ENCODE data around the gene CFAP221. TPM values are rescaled to one million over a fixed set of nuclear protein-coding genes. Genes with fewer than 3 reads are reported as not detected.

CFAP221 gene
- total RNA-seq, 1 experiment from 2014 or later: 0.20 TPM

DNA sequence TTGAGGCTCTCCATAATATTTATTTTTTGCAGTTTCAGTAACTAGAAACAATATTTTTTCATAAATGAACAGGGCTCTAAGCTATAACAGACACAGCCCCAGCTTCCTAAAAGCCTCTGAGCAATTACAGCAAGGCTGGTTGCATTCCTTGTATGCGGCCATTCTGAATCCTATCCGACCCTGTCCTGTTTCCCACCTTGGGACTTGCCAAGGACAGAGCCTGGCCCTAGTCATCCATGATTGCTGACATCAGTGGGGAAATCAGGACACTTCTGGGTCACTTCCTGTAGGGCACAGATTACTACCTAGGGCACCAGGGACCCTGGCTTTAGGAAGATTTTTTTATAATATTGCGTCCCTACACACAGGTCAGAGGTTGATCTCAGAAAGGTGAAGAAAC is 140.3 kb downstream of the CFAP221 start:
- Histone ChIP-seq H2BK12ac (ENCODE audit: insufficient read length, low read depth, low read length) (no peak overlapping the region), H2AFZ (ENCODE audit: low read length) (no peak overlapping the region), H2BK20ac (ENCODE audit: low read depth, low read length, poor library complexity, severe bottlenecking) (no peak overlapping the region), H3K27ac (ENCODE audit: insufficient read length, low read depth, low read length) (no peak overlapping the region), H3K18ac (ENCODE audit: insufficient read length, low read depth, low read length) (no peak overlapping the region), H3K4ac (ENCODE audit: low read depth, low read length) (no peak overlapping the region), H3K79me1 (ENCODE audit: insufficient read depth, low read depth, low read length, poor library complexity, severe bottlenecking) (peaks cover 3% of the 10 kb centered on the region), H4K91ac (ENCODE audit: insufficient read length, low read depth, low read length) (no peak overlapping the region), H3K79me2 (ENCODE audit: insufficient read depth, low read length) (peaks cover 8% of the 10 kb centered on the region; the same call in 1 of the 2 replicates), H2BK5ac (ENCODE audit: insufficient read length, low read length) (no peak overlapping the region), H3K9ac (ENCODE audit: extremely low read depth, insufficient read length, low read length) (no peak overlapping the region), H4K20me1 (ENCODE audit: control insufficient read depth, insufficient read depth, insufficient read length) (no peaks in the 10 kb centered on the region), H2BK15ac (ENCODE audit: low read depth, low read length) (no peak overlapping the region), H3K27me3 (ENCODE audit: insufficient read depth, low read length) (no peaks in the 10 kb centered on the region), H3K23ac (ENCODE audit: insufficient read length, low read depth, low read length) (no peak overlapping the region), H2BK120ac (ENCODE audit: low read depth, low read length, poor library complexity, severe bottlenecking) (no peak overlapping the region), H3T11ph (ENCODE audit: low read length) (no peak overlapping the region), H3K56ac (ENCODE audit: insufficient read length, low read depth, low read length) (no peak overlapping the region), H4K8ac (replicated peaks; ENCODE audit: insufficient read length, low read depth, low read length) (no peak overlapping the region), H3K23me2 (ENCODE audit: insufficient read length, low read depth, low read length, poor library complexity, severe bottlenecking) (peaks cover 5% of the 10 kb centered on the region), H2AK5ac (ENCODE audit: insufficient read length, low read length) (no peak overlapping the region), H3K9me3 (ENCODE audit: control insufficient read depth, low read depth, low read length) (no peaks in the 10 kb centered on the region), H3K4me2 (ENCODE audit: insufficient read depth, insufficient read length, low read length) (no peak overlapping the region), H3K4me1 (ENCODE audit: insufficient read depth, low read length) (peaks cover 4% of the 10 kb centered on the region), H4K5ac (ENCODE audit: insufficient read length, low read depth, low read length) (no peak overlapping the region), H3K14ac (ENCODE audit: insufficient read depth, low read length) (no peak overlapping the region)
- no peak overlapping the region; a peak in 1 of 7 replicates for H3K27ac Mint-ChIP-seq
- no peak for DNase-seq
- H3K27me3 Mint-ChIP-seq (ENCODE audit: low read depth): no peaks in the 10 kb centered on the region
- no CpG with 5 or more reads among the region's 3 CpGs for WGBS (ENCODE audit: extremely low coverage, insufficient read length, low lambda C conversion rate)
- no peak overlapping the region for H3K4me3 Mint-ChIP-seq
- H3K9me3 Mint-ChIP-seq: no peaks in the 10 kb centered on the region
- TF ChIP-seq, protein P1, sequence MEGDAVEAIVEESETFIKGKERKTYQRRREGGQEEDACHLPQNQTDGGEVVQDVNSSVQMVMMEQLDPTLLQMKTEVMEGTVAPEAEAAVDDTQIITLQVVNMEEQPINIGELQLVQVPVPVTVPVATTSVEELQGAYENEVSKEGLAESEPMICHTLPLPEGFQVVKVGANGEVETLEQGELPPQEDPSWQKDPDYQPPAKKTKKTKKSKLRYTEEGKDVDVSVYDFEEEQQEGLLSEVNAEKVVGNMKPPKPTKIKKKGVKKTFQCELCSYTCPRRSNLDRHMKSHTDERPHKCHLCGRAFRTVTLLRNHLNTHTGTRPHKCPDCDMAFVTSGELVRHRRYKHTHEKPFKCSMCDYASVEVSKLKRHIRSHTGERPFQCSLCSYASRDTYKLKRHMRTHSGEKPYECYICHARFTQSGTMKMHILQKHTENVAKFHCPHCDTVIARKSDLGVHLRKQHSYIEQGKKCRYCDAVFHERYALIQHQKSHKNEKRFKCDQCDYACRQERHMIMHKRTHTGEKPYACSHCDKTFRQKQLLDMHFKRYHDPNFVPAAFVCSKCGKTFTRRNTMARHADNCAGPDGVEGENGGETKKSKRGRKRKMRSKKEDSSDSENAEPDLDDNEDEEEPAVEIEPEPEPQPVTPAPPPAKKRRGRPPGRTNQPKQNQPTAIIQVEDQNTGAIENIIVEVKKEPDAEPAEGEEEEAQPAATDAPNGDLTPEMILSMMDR (conservative IDR thresholded peaks at IDR 0.05): no peak
- H3K36me3 Mint-ChIP-seq (ENCODE audit: insufficient read depth in 1 of 3, low read depth in 3 of 3): peaks cover 24 to 47% (median 32%) of the 10 kb centered on the region in 3 experiments
- peaks cover 34 to 37% of the 10 kb centered on the region in 2 experiments for H3K4me1 Mint-ChIP-seq

Data from H9 (cell line).